Cardiac muscle cell (in vitro differentiated cells and primary cell): ENCODE data around the gene DUOX1. TPM values are rescaled to one million over a fixed set of nuclear protein-coding genes. Genes with fewer than 3 reads are reported as not detected.
A peak's percentile ranks its signal among the peaks of the same experiment; 100 is the strongest.

Source experiments
- DNase-seq, 2 donors: peaks; one replicate each; pipeline versions ENCODE4 v3.0.0 to v3.0.0-alpha.2; 2010 to 2017; ENCODE audit warnings: low read depth in 1 of 2, low spot score in 1 of 2
- H3K27ac ChIP-seq: fragments of 200-600 bp; sonication (generic); 2 replicates; pipeline ENCODE4 v1.5.1; 2016
- H3K27me3 ChIP-seq: fragments of 200-600 bp; sonication (generic); 2 replicates; pipeline ENCODE4 v1.6.0; 2016; ENCODE audit warnings: control low read depth
- H3K36me3 ChIP-seq: fragments of 200-600 bp; sonication (generic); 2 replicates; pipeline ENCODE4 v1.5.1; 2016; ENCODE audit warnings: control low read depth
- H3K4me1 ChIP-seq: fragments of 200-600 bp; sonication (generic); 2 replicates; pipeline ENCODE4 v1.8.1; 2017; ENCODE audit warnings: low read depth, mild to moderate bottlenecking, mixed run types
- H3K4me3 ChIP-seq: fragments of 200-600 bp; sonication (generic); 2 replicates; pipeline ENCODE4 v1.5.1; 2016; ENCODE audit warnings: mild to moderate bottlenecking
- H3K9me3 ChIP-seq: fragments of 200-600 bp; sonication (generic); 2 replicates; pipeline ENCODE4 v1.5.1; 2017; ENCODE audit warnings: low read depth, mild to moderate bottlenecking, control low read depth
- CTCF ChIP-seq: IDR thresholded peaks from 2 replicates; pipeline ENCODE4 v1.5.1; 2012; ENCODE audit warnings: low read depth, mild to moderate bottlenecking, low read length
- polyA plus RNA-seq: library from polyadenylated mRNA; unstranded; fragments of >200 nt; fragmentation: Nextera tagmentation; extraction: Ambion mirVana; gene quantifications from 2 replicates; pipeline ENCODE4 v1.2.1, GENCODE V29; 2016
- total RNA-seq: library from RNA; depleted of rRNA; stranded (reverse); fragments of >200 nt; gene quantifications from 2 replicates; pipeline ENCODE4 v1.2.3, GENCODE V29; 2016

The DUOX1 gene
- total and polyA plus RNA-seq, 2 experiments from 2014 or later = 0.45 to 6.2 TPM

GRCh38 chr15:45203182-45203581 lies 73.4 kb downstream of the DUOX1 start:
- peak in 1 of 2 donors; percentile 63 for DNase-seq
- no peak for TF ChIP-seq CTCF
- H3K27ac ChIP-seq = no peak overlapping the region
- H3K4me1 ChIP-seq = no peaks in the 10 kb centered on the region
- peaks cover 2% of the 10 kb centered on the region for H3K27me3 ChIP-seq
- H3K4me3 ChIP-seq = no peak overlapping the region
- no peaks in the 10 kb centered on the region for H3K36me3 ChIP-seq
- H3K9me3 ChIP-seq = no peaks in the 10 kb centered on the region

GRCh38 chr15:45205192-45205591 lies 75.4 kb downstream of the DUOX1 start:
- peaks cover 3% of the 10 kb centered on the region for H3K27me3 ChIP-seq
- no peaks in the 10 kb centered on the region for H3K9me3 ChIP-seq
- TF ChIP-seq CTCF = peak; percentile 89
- peak; percentile 73 to 85 for DNase-seq
- no peaks in the 10 kb centered on the region for H3K4me1 ChIP-seq
- no peak overlapping the region for H3K4me3 ChIP-seq
- no peaks in the 10 kb centered on the region for H3K36me3 ChIP-seq
- H3K27ac ChIP-seq = no peak overlapping the region

- peaks cover 3% of the 10 kb centered on the region for H3K27me3 ChIP-seq
- no peaks in the 10 kb centered on the region for H3K4me1 ChIP-seq
- no peaks in the 10 kb centered on the region for H3K9me3 ChIP-seq
Measured at GRCh38 chr15:45212493-45212892, 82.7 kb downstream of the DUOX1 start.

More at GRCh38 chr15:45212493-45212892, 82.7 kb downstream of the DUOX1 start:
- Histone ChIP-seq H3K36me3 (no peaks in the 10 kb centered on the region), H3K27ac (no peak overlapping the region), H3K4me3 (no peak overlapping the region)
- DNase-seq = no peak
- TF ChIP-seq CTCF = no peak

Other genes with a start within 250 kb of the DUOX1 start
- not detected in 2 replicates for gene TERB2, start 173.3 kb upstream of the DUOX1 start, total RNA-seq
- gene TERB2, start 173.3 kb upstream of the DUOX1 start, polyA plus RNA-seq = not detected in 2 replicates
- gene SORD, start 106.8 kb upstream of the DUOX1 start, total RNA-seq = 58.3 and 75.2 TPM in 2 replicates
- gene SORD, start 106.8 kb upstream of the DUOX1 start, polyA plus RNA-seq = 67.2 and 78.2 TPM in 2 replicates
- gene DUOX2, start 15.8 kb upstream of the DUOX1 start, total RNA-seq = 0.14 and 0.54 TPM in 2 replicates
- 0.18 TPM in 1 of 2 replicates, not detected in the other for gene DUOX2, start 15.8 kb upstream of the DUOX1 start, polyA plus RNA-seq
- gene DUOXA2, start 15.7 kb upstream of the DUOX1 start, total RNA-seq = not detected in 2 replicates
- not detected in 2 replicates for gene DUOXA2, start 15.7 kb upstream of the DUOX1 start, polyA plus RNA-seq
- 0.04 and 0.09 TPM in 2 replicates for gene DUOXA1, start 115 bp upstream of the DUOX1 start, total RNA-seq
- gene DUOXA1, start 115 bp upstream of the DUOX1 start, polyA plus RNA-seq = 0.66 TPM in 1 of 2 replicates, not detected in the other
- 20.0 and 20.8 TPM in 2 replicates for gene SHF, start 58.0 kb downstream of the DUOX1 start, total RNA-seq
- gene SHF, start 58.0 kb downstream of the DUOX1 start, polyA plus RNA-seq = 24.9 and 26.9 TPM in 2 replicates
- gene SLC28A2, start 122.2 kb downstream of the DUOX1 start, total RNA-seq = not detected in 2 replicates
- gene SLC28A2, start 122.2 kb downstream of the DUOX1 start, polyA plus RNA-seq = 0.10 and 0.31 TPM in 2 replicates
- gene GATM, start 248.6 kb downstream of the DUOX1 start, total RNA-seq = 50.0 and 76.5 TPM in 2 replicates
- gene GATM, start 248.6 kb downstream of the DUOX1 start, polyA plus RNA-seq = 25.6 and 39.7 TPM in 2 replicates